HG02763 (cell line): ENCODE data around the gene SEH1L.

ENCODE experiments used
- ATAC-seq: cut with Tn5 transposase; IDR thresholded peaks from one replicate; pipeline ENCODE4 v1.9.1; 2021; ENCODE audit warnings: mild to moderate bottlenecking, moderate library complexity; ENCODE audit not compliant: unreplicated experiment

Gene SEH1L

GRCh38 chr18:13035249-13035914, 87.6 kb downstream of the SEH1L start:
- no peak for ATAC-seq

GRCh38 chr18:13036622-13037320, 89.0 kb downstream of the SEH1L start:
- no peak for ATAC-seq
